ENCODE results near the gene EPC2.

DNA sequence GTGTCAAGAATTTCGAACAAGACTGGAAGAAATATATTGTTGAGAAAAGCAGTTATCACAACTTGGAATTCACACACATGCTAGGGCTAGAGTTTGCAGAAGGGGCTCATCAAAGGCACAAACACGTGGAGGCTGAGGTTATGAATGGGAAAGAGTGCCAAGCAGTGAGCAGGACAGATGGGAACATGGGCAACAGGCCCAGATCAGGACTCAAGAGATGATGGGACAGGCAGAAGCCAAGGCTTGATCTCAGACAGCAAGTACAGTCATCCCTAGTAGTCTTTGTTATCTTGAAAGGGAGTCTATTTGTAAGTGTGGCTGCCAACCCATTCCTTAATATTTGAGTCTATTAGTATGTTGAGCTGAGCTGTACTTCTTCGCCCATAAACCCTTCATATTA is 22.2 kb upstream of the EPC2 start:
- TF ChIP-seq, protein P1, sequence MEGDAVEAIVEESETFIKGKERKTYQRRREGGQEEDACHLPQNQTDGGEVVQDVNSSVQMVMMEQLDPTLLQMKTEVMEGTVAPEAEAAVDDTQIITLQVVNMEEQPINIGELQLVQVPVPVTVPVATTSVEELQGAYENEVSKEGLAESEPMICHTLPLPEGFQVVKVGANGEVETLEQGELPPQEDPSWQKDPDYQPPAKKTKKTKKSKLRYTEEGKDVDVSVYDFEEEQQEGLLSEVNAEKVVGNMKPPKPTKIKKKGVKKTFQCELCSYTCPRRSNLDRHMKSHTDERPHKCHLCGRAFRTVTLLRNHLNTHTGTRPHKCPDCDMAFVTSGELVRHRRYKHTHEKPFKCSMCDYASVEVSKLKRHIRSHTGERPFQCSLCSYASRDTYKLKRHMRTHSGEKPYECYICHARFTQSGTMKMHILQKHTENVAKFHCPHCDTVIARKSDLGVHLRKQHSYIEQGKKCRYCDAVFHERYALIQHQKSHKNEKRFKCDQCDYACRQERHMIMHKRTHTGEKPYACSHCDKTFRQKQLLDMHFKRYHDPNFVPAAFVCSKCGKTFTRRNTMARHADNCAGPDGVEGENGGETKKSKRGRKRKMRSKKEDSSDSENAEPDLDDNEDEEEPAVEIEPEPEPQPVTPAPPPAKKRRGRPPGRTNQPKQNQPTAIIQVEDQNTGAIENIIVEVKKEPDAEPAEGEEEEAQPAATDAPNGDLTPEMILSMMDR (conservative IDR thresholded peaks at IDR 0.05; ENCODE audit: low read depth, low read length): no peak
- no peak for TF ChIP-seq EZH2 (IDR thresholded peaks at IDR 0.05; ENCODE audit: borderline replicate concordance, low read depth, low read length, poor library complexity, severe bottlenecking)
